B cell (primary cell): ENCODE measurements around the gene CAB39L. TPM values are rescaled to one million over a fixed set of nuclear protein-coding genes. Genes with fewer than 3 reads are reported as not detected.

Experiments
- ATAC-seq: fragments of 200-7000 bp; cut with Tn5 transposase; one replicate; pipeline ENCODE4 v1.10.0; 2021; ENCODE audit warnings: low read depth, mild to moderate bottlenecking, moderate number of reproducible peaks, moderate library complexity
- CTCF ChIA-PET: fragments of 350-600 bp; sonication (Branson Sonifier 250); formaldehyde crosslinking; loops from one replicate; lab custom pipeline; 2021; ENCODE audit warnings: antibody characterized with exemption, inconsistent platforms; lab: Charles Lee
- POLR2A ChIA-PET: fragments of 350-600 bp; sonication (Branson Sonifier 250); formaldehyde crosslinking; loops from one replicate; lab custom pipeline; 2021; ENCODE audit warnings: antibody characterized with exemption; lab: Charles Lee
- DNase-seq: peaks from one replicate; pipeline ENCODE4 v3.0.0; 2013
- H2AFZ ChIP-seq: 2 replicates; pipeline ENCODE4 v1.6.1; 2012; ENCODE audit warnings: mild to moderate bottlenecking, low read depth, low read length; ENCODE audit not compliant: insufficient read depth, poor library complexity, severe bottlenecking
- H3K27ac ChIP-seq, 2 donors: 1 replicate in 1 of 2; 2 replicates in 1 of 2; pipeline ENCODE4 v1.5.1; 2012 to 2013; ENCODE audit warnings: low read length in 2 of 2, mild to moderate bottlenecking in 2 of 2, moderate library complexity in 1 of 2
- H3K27me3 ChIP-seq, 4 experiments: fragments of 200-600 bp in 1 of 4; sonication (generic) in 1 of 4; replicated peaks in 1 of 4; 1 replicate in 2 of 4; 2 replicates in 2 of 4; pipeline versions ENCODE4 v1.6.1 to v1.7.0; 2013 to 2016; ENCODE audit warnings: low read length in 3 of 4, mild to moderate bottlenecking in 2 of 4, mixed read lengths in 1 of 4, moderate library complexity in 1 of 4; ENCODE audit not compliant: insufficient read depth in 4 of 4, control insufficient read depth in 3 of 4; ENCODE audit errors: control extremely low read depth in 1 of 4
- H3K36me3 ChIP-seq, 2 experiments: replicated peaks in 1 of 2; 1 replicate in 1 of 2; 2 replicates in 1 of 2; pipeline versions ENCODE4 v1.6.1 to v1.7.1; 2013; ENCODE audit warnings: low read length in 1 of 2; ENCODE audit not compliant: insufficient read depth in 2 of 2, control insufficient read depth in 1 of 2; ENCODE audit errors: control extremely low read depth in 1 of 2, extremely low read depth in 1 of 2
- H3K4me1 ChIP-seq, 2 donors: fragments of 200-600 bp in 1 of 2; sonication (generic) in 1 of 2; 1 replicate in 1 of 2; 2 replicates in 1 of 2; pipeline versions ENCODE4 v1.5.1 to v1.6.1; 2013 to 2017; ENCODE audit warnings: low read length in 2 of 2; ENCODE audit not compliant: control insufficient read depth in 2 of 2, insufficient read depth in 2 of 2
- H3K4me2 ChIP-seq: replicated peaks from 2 replicates; pipeline ENCODE3; 2012; ENCODE audit warnings: mild to moderate bottlenecking, low read depth, low read length; ENCODE audit not compliant: poor library complexity, severe bottlenecking
- H3K4me3 ChIP-seq, 5 experiments: fragments of 200-600 bp in 1 of 5; sonication (generic) in 1 of 5; 1 replicate in 3 of 5; 2 replicates in 2 of 5; pipeline versions ENCODE4 v1.5.1 to v1.7.0; 2011 to 2016; ENCODE audit warnings: low read length in 4 of 5, mild to moderate bottlenecking in 4 of 5, low read depth in 2 of 5, control low read depth in 1 of 5, moderate library complexity in 1 of 5; ENCODE audit not compliant: insufficient read depth in 1 of 5; ENCODE audit errors: control extremely low read depth in 1 of 5, extremely low read depth in 1 of 5
- H3K79me2 ChIP-seq: fragments of 200-600 bp; sonication (generic); one replicate; pipeline ENCODE4 v1.6.0; 2016; ENCODE audit warnings: low read length; ENCODE audit not compliant: control insufficient read depth, insufficient read depth
- H3K9ac ChIP-seq: fragments of 200-600 bp; sonication (generic); 2 replicates; pipeline ENCODE4 v1.6.1; 2017; ENCODE audit warnings: mild to moderate bottlenecking, low read length, moderate library complexity
- H3K9me3 ChIP-seq, 3 donors: one replicate each; pipeline versions ENCODE4 v1.6.1 to v1.7.1; 2013; ENCODE audit warnings: low read length in 2 of 3; ENCODE audit not compliant: control insufficient read depth in 2 of 3, insufficient read depth in 1 of 3; ENCODE audit errors: control extremely low read depth in 1 of 3
- H4K20me1 ChIP-seq: 2 replicates; pipeline ENCODE4 v1.6.0; 2012; ENCODE audit warnings: mild to moderate bottlenecking, low read length; ENCODE audit not compliant: insufficient read depth, control insufficient read depth, poor library complexity, severe bottlenecking
- H3K27ac Mint-ChIP-seq: one replicate; pipeline ENCODE4 v1.8.0; 2021; ENCODE audit warnings: mixed read lengths
- H3K27me3 Mint-ChIP-seq: one replicate; pipeline ENCODE4 v1.8.0; 2021; ENCODE audit warnings: mixed read lengths
- H3K4me1 Mint-ChIP-seq: one replicate; pipeline ENCODE4 v1.8.0; 2021; ENCODE audit warnings: mixed read lengths
- H3K4me3 Mint-ChIP-seq: one replicate; pipeline ENCODE4 v1.8.0; 2021; ENCODE audit warnings: mixed read lengths
- H3K9me3 Mint-ChIP-seq: one replicate; pipeline ENCODE4 v1.8.0; 2022; ENCODE audit warnings: mixed read lengths; ENCODE audit not compliant: insufficient read depth
- EZH2 ChIP-seq: IDR thresholded peaks from 2 replicates; pipeline ENCODE4 v1.6.1; 2012; ENCODE audit warnings: borderline replicate concordance, low read depth, mild to moderate bottlenecking, moderate library complexity, low read length; ENCODE audit not compliant: insufficient read depth, poor library complexity, severe bottlenecking
- WGBS: methylation state at CpG from one replicate; pipeline ENCODE4 v1.1.5; 2013; ENCODE audit warnings: missing lambda C conversion rate; ENCODE audit not compliant: insufficient coverage; 5-methylcytosine and 5-hydroxymethylcytosine counted together
- intact Hi-C: fragments of 100-400 bp; cut with micrococcal nuclease; formaldehyde crosslinking; loops from one replicate; pipeline ENCODE4 v1.10.0; 2022
- polyA plus RNA-seq: library from polyadenylated mRNA; depleted of rRNA; stranded (reverse); fragments of >200 nt; gene quantifications from 2 replicates; pipeline ENCODE4 v1.2.3, GENCODE V29; 2012
- total RNA-seq, 2 donors: library from RNA; stranded (reverse); fragments of 120-200 nt in 1 of 2; gene quantifications; 1 replicate in 1 of 2; 2 replicates in 1 of 2; pipeline versions ENCODE4 v1.2.3 to v1.2.4, GENCODE V29; 2013 to 2022
- TF ChIP-seq, protein P1 (sequence below): fragments of 200-600 bp; IDR thresholded peaks from one replicate; pipeline ENCODE4 v1.8.0; 2022; ENCODE audit warnings: antibody characterized with exemption, mild to moderate bottlenecking

CAB39L gene
- total and polyA plus RNA-seq, 2 donors (not counting 1 experiment from before 2014, with no cell fraction given), result 1.5 to 9.6 TPM

DNA sequence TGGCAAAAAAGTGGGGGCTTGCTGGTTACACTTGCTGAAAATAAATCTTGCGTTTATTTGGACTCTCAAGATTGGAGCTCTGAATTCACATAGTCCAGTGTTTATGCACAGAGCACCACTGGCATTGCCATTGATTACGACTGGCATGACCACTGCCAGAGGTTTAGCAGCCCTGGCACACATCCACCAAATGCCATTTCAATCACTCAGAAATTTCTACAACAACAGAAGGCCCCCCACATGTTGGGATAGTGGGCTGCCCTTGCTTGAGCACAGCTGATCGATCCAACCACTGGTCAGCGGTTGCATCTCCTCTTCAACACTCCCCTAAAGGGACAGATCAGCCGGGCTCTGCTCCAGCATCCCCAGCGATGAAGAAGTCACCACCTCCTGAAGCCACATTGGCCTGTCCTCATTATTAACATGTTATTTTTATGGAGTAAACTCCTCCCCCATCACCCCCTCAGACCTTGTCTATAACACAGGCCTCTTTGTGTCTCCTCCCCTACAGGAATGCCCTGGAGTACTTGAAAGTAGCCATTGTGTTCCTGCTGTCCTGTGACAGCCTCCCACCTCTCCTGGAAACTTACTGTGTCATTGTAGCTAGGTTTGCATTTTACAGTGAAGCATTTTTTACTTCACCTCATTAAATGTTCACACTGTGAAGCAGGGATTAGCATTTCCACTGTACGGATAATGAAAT lies 144.8 kb downstream of the CAB39L start:
- Histone ChIP-seq H3K27ac (no peak overlapping the region), H3K36me3 (no peaks in the 10 kb centered on the region), H3K27me3 (no peaks in the 10 kb centered on the region), H3K9ac (no peak overlapping the region), H2AFZ (no peak overlapping the region), H3K9me3 (no peaks in the 10 kb centered on the region), H3K4me3 (no peak overlapping the region), H4K20me1 (no peaks in the 10 kb centered on the region), H3K4me2 (no peak overlapping the region), H3K4me1 (peaks cover 4 to 16% of the 10 kb centered on the region in 2 donors), H3K79me2 (no peaks in the 10 kb centered on the region)
- Mint-ChIP-seq H3K4me3 (no peak overlapping the region), H3K4me1 (peaks cover 25% of the 10 kb centered on the region), H3K27ac (no peak overlapping the region), H3K27me3 (no peaks in the 10 kb centered on the region), H3K9me3 (no peaks in the 10 kb centered on the region)
- WGBS, result 98% methylated on average over 5 of the region's 7 CpGs
- intact Hi-C loops, result no loop called here
- no peak for ATAC-seq
- ChIA-PET POLR2A (no interaction called here), CTCF (interaction anchor here (1.3 to 5.1 kb wide), 3 partner anchors 18 to 309 kb away, joined by 3 to 73 read pairs (median 3); no protein-coding TSS in a partner anchor)
- no peak for DNase-seq
- no peak for TF ChIP-seq EZH2
- TF ChIP-seq, protein P1, sequence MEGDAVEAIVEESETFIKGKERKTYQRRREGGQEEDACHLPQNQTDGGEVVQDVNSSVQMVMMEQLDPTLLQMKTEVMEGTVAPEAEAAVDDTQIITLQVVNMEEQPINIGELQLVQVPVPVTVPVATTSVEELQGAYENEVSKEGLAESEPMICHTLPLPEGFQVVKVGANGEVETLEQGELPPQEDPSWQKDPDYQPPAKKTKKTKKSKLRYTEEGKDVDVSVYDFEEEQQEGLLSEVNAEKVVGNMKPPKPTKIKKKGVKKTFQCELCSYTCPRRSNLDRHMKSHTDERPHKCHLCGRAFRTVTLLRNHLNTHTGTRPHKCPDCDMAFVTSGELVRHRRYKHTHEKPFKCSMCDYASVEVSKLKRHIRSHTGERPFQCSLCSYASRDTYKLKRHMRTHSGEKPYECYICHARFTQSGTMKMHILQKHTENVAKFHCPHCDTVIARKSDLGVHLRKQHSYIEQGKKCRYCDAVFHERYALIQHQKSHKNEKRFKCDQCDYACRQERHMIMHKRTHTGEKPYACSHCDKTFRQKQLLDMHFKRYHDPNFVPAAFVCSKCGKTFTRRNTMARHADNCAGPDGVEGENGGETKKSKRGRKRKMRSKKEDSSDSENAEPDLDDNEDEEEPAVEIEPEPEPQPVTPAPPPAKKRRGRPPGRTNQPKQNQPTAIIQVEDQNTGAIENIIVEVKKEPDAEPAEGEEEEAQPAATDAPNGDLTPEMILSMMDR, result no peak

DNA sequence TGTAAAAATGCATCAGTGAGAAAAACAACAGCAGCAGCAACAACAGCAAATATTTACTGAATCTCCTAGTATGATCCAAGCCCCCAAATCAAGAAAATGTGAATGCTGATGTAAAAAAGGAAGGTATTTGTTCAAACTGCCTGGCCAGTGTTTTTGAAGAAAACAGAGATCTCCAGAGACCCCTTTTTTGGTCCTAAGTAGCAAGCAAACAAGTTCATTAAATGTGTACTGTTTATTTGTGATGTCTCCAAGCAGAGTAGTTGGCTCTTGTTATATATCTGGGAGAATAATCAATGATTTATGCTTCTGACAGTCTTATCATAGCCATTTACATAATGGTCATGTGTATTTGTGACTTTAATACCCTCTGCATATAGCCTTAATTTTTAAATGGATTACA lies 145.4 kb downstream of the CAB39L start:
- Histone ChIP-seq H3K36me3 (peaks cover 0 to 1% of the 10 kb centered on the region in 2 experiments), H2AFZ (no peak overlapping the region), H3K27me3 (no peaks in the 10 kb centered on the region), H3K9ac (no peak overlapping the region), H3K4me2 (no peak overlapping the region), H3K27ac (no peak overlapping the region), H3K4me3 (no peak overlapping the region), H3K79me2 (no peaks in the 10 kb centered on the region), H4K20me1 (no peaks in the 10 kb centered on the region), H3K4me1 (peaks cover 4 to 12% of the 10 kb centered on the region in 2 donors), H3K9me3 (no peaks in the 10 kb centered on the region)
- ChIA-PET POLR2A (no interaction called here), CTCF (interaction anchor here (1.3 to 5.1 kb wide), 2 partner anchors 304 to 309 kb away, joined by 3 to 73 read pairs; no protein-coding TSS in a partner anchor)
- no peak overlapping the region for H3K4me3 Mint-ChIP-seq
- no peak for DNase-seq
- no peak overlapping the region for H3K27ac Mint-ChIP-seq
- H3K4me1 Mint-ChIP-seq, result peaks cover 22% of the 10 kb centered on the region
- intact Hi-C loops, result no loop called here
- ATAC-seq, result no peak
- no peaks in the 10 kb centered on the region for H3K9me3 Mint-ChIP-seq
- TF ChIP-seq EZH2, result no peak
- TF ChIP-seq, protein P1, result no peak
- no peaks in the 10 kb centered on the region for H3K27me3 Mint-ChIP-seq
